ENCODE results near the gene NLRP1. TPM values are rescaled to one million over a fixed set of nuclear protein-coding genes. Genes with fewer than 3 reads are reported as not detected.

NLRP1 gene
- total and polyA plus RNA-seq, 2 of the 13 experiments (the other 11 are each of a cell fraction or from before 2014, with no cell fraction given): 3.4 to 3.7 TPM

GRCh38 chr17:5516060-5516792, 68.1 kb downstream of the NLRP1 start (continued):
- peak; percentile 41; the same call in 1 of the 2 replicates for TF ChIP-seq MAZ (IDR thresholded peaks at IDR 0.05; ENCODE audit: borderline replicate concordance, low read depth, low read length)
- TF ChIP-seq MAZ (CRISPR knock-in tag; IDR thresholded peaks at IDR 0.05; ENCODE audit: low read depth): 0 out of 2 replicates have a peak, but pooled peaks have one; percentile 31
- peak; percentile 40; the same call in 1 of the 2 replicates for TF ChIP-seq ATF7 (IDR thresholded peaks at IDR 0.05)
- 0 out of 2 replicates have a peak, but pooled peaks have one; percentile 81 for TF ChIP-seq ATF7 (CRISPR knock-in tag; IDR thresholded peaks at IDR 0.05)
- TF ChIP-seq, protein P1, sequence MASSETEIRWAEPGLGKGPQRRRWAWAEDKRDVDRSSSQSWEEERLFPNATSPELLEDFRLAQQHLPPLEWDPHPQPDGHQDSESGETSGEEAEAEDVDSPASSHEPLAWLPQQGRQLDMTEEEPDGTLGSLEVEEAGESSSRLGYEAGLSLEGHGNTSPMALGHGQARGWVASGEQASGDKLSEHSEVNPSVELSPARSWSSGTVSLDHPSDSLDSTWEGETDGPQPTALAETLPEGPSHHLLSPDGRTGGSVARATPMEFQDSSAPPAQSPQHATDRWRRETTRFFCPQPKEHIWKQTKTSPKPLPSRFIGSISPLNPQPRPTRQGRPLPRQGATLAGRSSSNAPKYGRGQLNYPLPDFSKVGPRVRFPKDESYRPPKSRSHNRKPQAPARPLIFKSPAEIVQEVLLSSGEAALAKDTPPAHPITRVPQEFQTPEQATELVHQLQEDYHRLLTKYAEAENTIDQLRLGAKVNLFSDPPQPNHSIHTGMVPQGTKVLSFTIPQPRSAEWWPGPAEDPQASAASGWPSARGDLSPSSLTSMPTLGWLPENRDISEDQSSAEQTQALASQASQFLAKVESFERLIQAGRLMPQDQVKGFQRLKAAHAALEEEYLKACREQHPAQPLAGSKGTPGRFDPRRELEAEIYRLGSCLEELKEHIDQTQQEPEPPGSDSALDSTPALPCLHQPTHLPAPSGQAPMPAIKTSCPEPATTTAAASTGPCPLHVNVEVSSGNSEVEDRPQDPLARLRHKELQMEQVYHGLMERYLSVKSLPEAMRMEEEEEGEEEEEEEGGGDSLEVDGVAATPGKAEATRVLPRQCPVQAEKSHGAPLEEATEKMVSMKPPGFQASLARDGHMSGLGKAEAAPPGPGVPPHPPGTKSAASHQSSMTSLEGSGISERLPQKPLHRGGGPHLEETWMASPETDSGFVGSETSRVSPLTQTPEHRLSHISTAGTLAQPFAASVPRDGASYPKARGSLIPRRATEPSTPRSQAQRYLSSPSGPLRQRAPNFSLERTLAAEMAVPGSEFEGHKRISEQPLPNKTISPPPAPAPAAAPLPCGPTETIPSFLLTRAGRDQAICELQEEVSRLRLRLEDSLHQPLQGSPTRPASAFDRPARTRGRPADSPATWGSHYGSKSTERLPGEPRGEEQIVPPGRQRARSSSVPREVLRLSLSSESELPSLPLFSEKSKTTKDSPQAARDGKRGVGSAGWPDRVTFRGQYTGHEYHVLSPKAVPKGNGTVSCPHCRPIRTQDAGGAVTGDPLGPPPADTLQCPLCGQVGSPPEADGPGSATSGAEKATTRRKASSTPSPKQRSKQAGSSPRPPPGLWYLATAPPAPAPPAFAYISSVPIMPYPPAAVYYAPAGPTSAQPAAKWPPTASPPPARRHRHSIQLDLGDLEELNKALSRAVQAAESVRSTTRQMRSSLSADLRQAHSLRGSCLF (CRISPR knock-in tag; IDR thresholded peaks at IDR 0.05; ENCODE audit: borderline replicate concordance): no peak
- no peak for TF ChIP-seq ZNF510 (CRISPR knock-in tag; IDR thresholded peaks at IDR 0.05; ENCODE audit: low read depth)
- no peak for TF ChIP-seq MTA3 (CRISPR knock-in tag; IDR thresholded peaks at IDR 0.05)
- TF ChIP-seq ZNF891 (CRISPR knock-in tag; IDR thresholded peaks at IDR 0.05): no peak
- TF ChIP-seq ZNF775 (CRISPR knock-in tag; IDR thresholded peaks at IDR 0.05; ENCODE audit: borderline replicate concordance): no peak
- peak; percentile 32; the same call in 1 of the 2 replicates for TF ChIP-seq ZSCAN25 (CRISPR knock-in tag; IDR thresholded peaks at IDR 0.05)
- TF ChIP-seq, protein P2, sequence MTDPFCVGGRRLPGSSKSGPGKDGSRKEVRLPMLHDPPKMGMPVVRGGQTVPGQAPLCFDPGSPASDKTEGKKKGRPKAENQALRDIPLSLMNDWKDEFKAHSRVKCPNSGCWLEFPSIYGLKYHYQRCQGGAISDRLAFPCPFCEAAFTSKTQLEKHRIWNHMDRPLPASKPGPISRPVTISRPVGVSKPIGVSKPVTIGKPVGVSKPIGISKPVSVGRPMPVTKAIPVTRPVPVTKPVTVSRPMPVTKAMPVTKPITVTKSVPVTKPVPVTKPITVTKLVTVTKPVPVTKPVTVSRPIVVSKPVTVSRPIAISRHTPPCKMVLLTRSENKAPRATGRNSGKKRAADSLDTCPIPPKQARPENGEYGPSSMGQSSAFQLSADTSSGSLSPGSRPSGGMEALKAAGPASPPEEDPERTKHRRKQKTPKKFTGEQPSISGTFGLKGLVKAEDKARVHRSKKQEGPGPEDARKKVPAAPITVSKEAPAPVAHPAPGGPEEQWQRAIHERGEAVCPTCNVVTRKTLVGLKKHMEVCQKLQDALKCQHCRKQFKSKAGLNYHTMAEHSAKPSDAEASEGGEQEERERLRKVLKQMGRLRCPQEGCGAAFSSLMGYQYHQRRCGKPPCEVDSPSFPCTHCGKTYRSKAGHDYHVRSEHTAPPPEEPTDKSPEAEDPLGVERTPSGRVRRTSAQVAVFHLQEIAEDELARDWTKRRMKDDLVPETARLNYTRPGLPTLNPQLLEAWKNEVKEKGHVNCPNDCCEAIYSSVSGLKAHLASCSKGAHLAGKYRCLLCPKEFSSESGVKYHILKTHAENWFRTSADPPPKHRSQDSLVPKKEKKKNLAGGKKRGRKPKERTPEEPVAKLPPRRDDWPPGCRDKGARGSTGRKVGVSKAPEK (CRISPR knock-in tag; IDR thresholded peaks at IDR 0.05; ENCODE audit: borderline replicate concordance): no peak
- TF ChIP-seq, protein P3, sequence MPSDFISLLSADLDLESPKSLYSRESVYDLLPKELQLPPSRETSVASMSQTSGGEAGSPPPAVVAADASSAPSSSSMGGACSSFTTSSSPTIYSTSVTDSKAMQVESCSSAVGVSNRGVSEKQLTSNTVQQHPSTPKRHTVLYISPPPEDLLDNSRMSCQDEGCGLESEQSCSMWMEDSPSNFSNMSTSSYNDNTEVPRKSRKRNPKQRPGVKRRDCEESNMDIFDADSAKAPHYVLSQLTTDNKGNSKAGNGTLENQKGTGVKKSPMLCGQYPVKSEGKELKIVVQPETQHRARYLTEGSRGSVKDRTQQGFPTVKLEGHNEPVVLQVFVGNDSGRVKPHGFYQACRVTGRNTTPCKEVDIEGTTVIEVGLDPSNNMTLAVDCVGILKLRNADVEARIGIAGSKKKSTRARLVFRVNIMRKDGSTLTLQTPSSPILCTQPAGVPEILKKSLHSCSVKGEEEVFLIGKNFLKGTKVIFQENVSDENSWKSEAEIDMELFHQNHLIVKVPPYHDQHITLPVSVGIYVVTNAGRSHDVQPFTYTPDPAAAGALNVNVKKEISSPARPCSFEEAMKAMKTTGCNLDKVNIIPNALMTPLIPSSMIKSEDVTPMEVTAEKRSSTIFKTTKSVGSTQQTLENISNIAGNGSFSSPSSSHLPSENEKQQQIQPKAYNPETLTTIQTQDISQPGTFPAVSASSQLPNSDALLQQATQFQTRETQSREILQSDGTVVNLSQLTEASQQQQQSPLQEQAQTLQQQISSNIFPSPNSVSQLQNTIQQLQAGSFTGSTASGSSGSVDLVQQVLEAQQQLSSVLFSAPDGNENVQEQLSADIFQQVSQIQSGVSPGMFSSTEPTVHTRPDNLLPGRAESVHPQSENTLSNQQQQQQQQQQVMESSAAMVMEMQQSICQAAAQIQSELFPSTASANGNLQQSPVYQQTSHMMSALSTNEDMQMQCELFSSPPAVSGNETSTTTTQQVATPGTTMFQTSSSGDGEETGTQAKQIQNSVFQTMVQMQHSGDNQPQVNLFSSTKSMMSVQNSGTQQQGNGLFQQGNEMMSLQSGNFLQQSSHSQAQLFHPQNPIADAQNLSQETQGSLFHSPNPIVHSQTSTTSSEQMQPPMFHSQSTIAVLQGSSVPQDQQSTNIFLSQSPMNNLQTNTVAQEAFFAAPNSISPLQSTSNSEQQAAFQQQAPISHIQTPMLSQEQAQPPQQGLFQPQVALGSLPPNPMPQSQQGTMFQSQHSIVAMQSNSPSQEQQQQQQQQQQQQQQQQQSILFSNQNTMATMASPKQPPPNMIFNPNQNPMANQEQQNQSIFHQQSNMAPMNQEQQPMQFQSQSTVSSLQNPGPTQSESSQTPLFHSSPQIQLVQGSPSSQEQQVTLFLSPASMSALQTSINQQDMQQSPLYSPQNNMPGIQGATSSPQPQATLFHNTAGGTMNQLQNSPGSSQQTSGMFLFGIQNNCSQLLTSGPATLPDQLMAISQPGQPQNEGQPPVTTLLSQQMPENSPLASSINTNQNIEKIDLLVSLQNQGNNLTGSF (CRISPR knock-in tag; IDR thresholded peaks at IDR 0.05): no peak
- no peak for TF ChIP-seq KAT2B (IDR thresholded peaks at IDR 0.05; ENCODE audit: borderline replicate concordance, low read depth, low read length)

Measured in HepG2 (cell line).